Fibroblast of the aortic adventitia (primary cell): ENCODE results near the gene HIGD1B. TPM values are rescaled to one million over a fixed set of nuclear protein-coding genes. Genes with fewer than 3 reads are reported as not detected.
A peak's percentile ranks its signal among the peaks of the same experiment; 100 is the strongest.

Experiments
- DNase-seq: peaks from one replicate; pipeline ENCODE4 v3.0.0-alpha.2; 2010; ENCODE audit warnings: low read depth
- H3K4me3 ChIP-seq: 2 replicates; pipeline ENCODE4 v1.5.1; 2011; ENCODE audit warnings: low read depth, mild to moderate bottlenecking, control low read depth, low read length, moderate library complexity
- CTCF ChIP-seq: IDR thresholded peaks from 2 replicates; pipeline ENCODE4 v1.5.1; 2011; ENCODE audit warnings: mild to moderate bottlenecking, low read length, control low read depth, inconsistent platforms; ENCODE audit not compliant: insufficient read depth
- total RNA-seq: library from RNA; depleted of rRNA; stranded (reverse); fragments of >200 nt; gene quantifications from 2 replicates; pipeline ENCODE4 v1.2.3, GENCODE V29; 2012; ENCODE audit warnings: low replicate concordance

HIGD1B gene
- total RNA-seq, 1 donor = not detected

GRCh38 chr17:44840274-44840673 lies 7.4 kb upstream of the HIGD1B start:
- DNase-seq = no peak
- no peak for TF ChIP-seq CTCF
- no peak overlapping the region for H3K4me3 ChIP-seq

GRCh38 chr17:44840936-44841335 lies 6.7 kb upstream of the HIGD1B start:
- TF ChIP-seq CTCF = no peak
- no peak overlapping the region for H3K4me3 ChIP-seq
- no peak for DNase-seq

- TF ChIP-seq CTCF = no peak
- no peak overlapping the region for H3K4me3 ChIP-seq
- no peak for DNase-seq
Observed at GRCh38 chr17:44842748-44843147, 4.9 kb upstream of the HIGD1B start.

GRCh38 chr17:44844390-44844830 lies 3.3 kb upstream of the HIGD1B start:
- no peak overlapping the region for H3K4me3 ChIP-seq
- peak; percentile 22 for TF ChIP-seq CTCF
- DNase-seq = peak; percentile 43

GRCh38 chr17:44846206-44846605 lies 1.5 kb upstream of the HIGD1B start:
- no peak overlapping the region for H3K4me3 ChIP-seq
- no peak for TF ChIP-seq CTCF
- no peak for DNase-seq

GRCh38 chr17:44848257-44848795 lies 643 bp downstream of the HIGD1B start:
- no peak for DNase-seq
- no peak overlapping the region for H3K4me3 ChIP-seq
- TF ChIP-seq CTCF = no peak

GRCh38 chr17:44848961-44849489 lies 1.3 kb downstream of the HIGD1B start:
- H3K4me3 ChIP-seq = no peak overlapping the region
- no peak for TF ChIP-seq CTCF
- no peak for DNase-seq
